HepG2 (cell line): ENCODE data around the gene KRT38. TPM values are rescaled to one million over a fixed set of nuclear protein-coding genes. Genes with fewer than 3 reads are reported as not detected.

Source experiments
- ATAC-seq: fragments of 200-7000 bp; cut with Tn5 transposase; 3 replicates; pipeline ENCODE4 v1.9.1; 2020; ENCODE audit warnings: mild to moderate bottlenecking, moderate library complexity
- BruUV-seq: library from RNA; stranded (reverse); fragments of 400-500 nt; replicated peaks from 2 replicates; lab custom pipeline; 2021; lab: Mats Ljungman, UMichigan
- CTCF ChIA-PET: fragments of 300-600 bp; formaldehyde crosslinking; extraction: SDS; loops from one replicate; lab custom pipeline; 2021; ENCODE audit warnings: low total read pairs, inconsistent platforms, low intra/inter-chr PET ratio; lab: Yijun Ruan, JAX
- POLR2A ChIA-PET: fragments of 350-600 bp; sonication (Branson Sonifier 250); formaldehyde crosslinking; loops from one replicate; lab custom pipeline; 2020; ENCODE audit warnings: antibody characterized with exemption, inconsistent platforms; lab: Yijun Ruan, JAX
- DNase-seq: peaks from one replicate; pipeline ENCODE4 v3.0.0-alpha.2; 2015; ENCODE audit warnings: low spot score
- FAIRE-seq: peaks from 3 replicates; lab custom pipeline; 2011; peaks lifted over from hg19 to GRCh38; lab: Jason Lieb, UNC
- H2AFZ ChIP-seq: one replicate; pipeline ENCODE4 v1.6.1; 2011; ENCODE audit warnings: low read length, inconsistent platforms
- H3K27ac ChIP-seq: fragments of 300-600 bp; 3 replicates; pipeline ENCODE4 v1.8.0; 2011; ENCODE audit warnings: mixed run types, mild to moderate bottlenecking, mixed read lengths, low read length, inconsistent platforms; ENCODE audit not compliant: insufficient read depth; ENCODE audit errors: extremely low read length
- H3K27me3 ChIP-seq, 2 experiments: fragments of 200-600 bp in 1 of 2; 2 replicates in 1 of 2; 3 replicates in 1 of 2; pipeline versions ENCODE4 v1.6.0 to v1.8.0; 2011; ENCODE audit warnings: low read length in 2 of 2, mild to moderate bottlenecking in 2 of 2, moderate library complexity in 2 of 2, inconsistent platforms in 1 of 2; ENCODE audit not compliant: insufficient read depth in 2 of 2, control insufficient read depth in 1 of 2
- H3K36me3 ChIP-seq, 2 experiments: fragments of 200-600 bp in 1 of 2; replicated peaks in 1 of 2; 2 replicates in 1 of 2; 3 replicates in 1 of 2; pipeline versions ENCODE4 v1.5.1 to v1.8.0; 2011; ENCODE audit warnings: low read length in 2 of 2, inconsistent platforms in 1 of 2; ENCODE audit not compliant: insufficient read depth in 2 of 2, control insufficient read depth in 1 of 2
- H3K4me1 ChIP-seq: 2 replicates; pipeline ENCODE4 v1.5.1; 2012; ENCODE audit warnings: low read length, inconsistent platforms; ENCODE audit not compliant: insufficient read depth
- H3K4me2 ChIP-seq: 2 replicates; pipeline ENCODE4 v1.6.0; 2011; ENCODE audit warnings: low read depth, low read length, inconsistent platforms
- H3K4me3 ChIP-seq, 3 experiments: fragments of 200-600 bp in 1 of 3; sonication (generic), shearing (Covaris generic) in 1 of 3; replicated peaks in 1 of 3; 2 replicates each; pipeline ENCODE4 v1.5.1; 2011 to 2016; ENCODE audit warnings: low read length in 3 of 3, inconsistent platforms in 2 of 3, low read depth in 2 of 3, mild to moderate bottlenecking in 2 of 3, control low read depth in 1 of 3, mixed read lengths in 1 of 3; ENCODE audit not compliant: insufficient read depth in 1 of 3
- H3K79me2 ChIP-seq: one replicate; pipeline ENCODE4 v1.6.1; 2011; ENCODE audit warnings: low read length, inconsistent platforms; ENCODE audit not compliant: insufficient read depth
- H3K9ac ChIP-seq: 2 replicates; pipeline ENCODE4 v1.6.0; 2011; ENCODE audit warnings: mild to moderate bottlenecking, low read depth, low read length, inconsistent platforms; ENCODE audit not compliant: insufficient read depth
- H3K9me3 ChIP-seq: 2 replicates; pipeline ENCODE4 v1.5.1; 2012; ENCODE audit warnings: mild to moderate bottlenecking, low read length
- H4K20me1 ChIP-seq: 2 replicates; pipeline ENCODE4 v1.6.0; 2011; ENCODE audit warnings: inconsistent platforms, mild to moderate bottlenecking, low read length, moderate library complexity; ENCODE audit not compliant: insufficient read depth
- FOXP1 ChIP-seq, 2 experiments: fragments of 450-650 bp in 1 of 2; IDR thresholded peaks; 2 replicates each; pipeline ENCODE4 v1.6.1; 2017 to 2018; ENCODE audit warnings: antibody characterized with exemption in 1 of 2
- KLF9 ChIP-seq: IDR thresholded peaks from 2 replicates; pipeline ENCODE4 v1.6.1; 2016; ENCODE audit warnings: low read depth
- NR1H2 ChIP-seq: sonication (generic); formaldehyde crosslinking; IDR thresholded peaks from 2 replicates; pipeline ENCODE4 v1.8.1; 2022; ENCODE audit warnings: low read depth, missing genetic modification reagents, borderline replicate concordance
- SALL1 ChIP-seq: sonication (generic); formaldehyde crosslinking; IDR thresholded peaks from 2 replicates; pipeline ENCODE4 v1.8.0; 2022; ENCODE audit warnings: mild to moderate bottlenecking, missing genetic modification reagents
- STAG1 ChIP-seq: sonication (generic); formaldehyde crosslinking; IDR thresholded peaks from 2 replicates; pipeline ENCODE4 v1.4.0; 2020; ENCODE audit warnings: missing genetic modification reagents
- TCF12 ChIP-seq, 2 experiments: fragments of 450-650 bp in 1 of 2; sonication (generic) in 1 of 2; formaldehyde crosslinking in 1 of 2; IDR thresholded peaks; 2 replicates each; pipeline versions ENCODE4 v1.6.1 to v1.8.0; 2017 to 2022; ENCODE audit warnings: antibody characterized with exemption in 1 of 2, mild to moderate bottlenecking in 1 of 2, missing genetic modification reagents in 1 of 2, moderate library complexity in 1 of 2
- WIZ ChIP-seq: sonication (generic); formaldehyde crosslinking; IDR thresholded peaks from 2 replicates; pipeline ENCODE4 v1.5.1; 2020; ENCODE audit warnings: mild to moderate bottlenecking, missing genetic modification reagents
- ZBTB20 ChIP-seq: sonication (generic); formaldehyde crosslinking; IDR thresholded peaks from 2 replicates; pipeline ENCODE4 v1.8.1; 2023; ENCODE audit warnings: missing genetic modification reagents, low read depth, mild to moderate bottlenecking, borderline replicate concordance
- ZKSCAN8 ChIP-seq: IDR thresholded peaks from 2 replicates; pipeline ENCODE4 v1.6.1; 2016; ENCODE audit warnings: borderline replicate concordance, missing genetic modification reagents, missing compliant biosample characterization
- ZNF17 ChIP-seq: sonication (generic); formaldehyde crosslinking; IDR thresholded peaks from 2 replicates; pipeline ENCODE4 v1.5.0; 2020; ENCODE audit warnings: mild to moderate bottlenecking, missing genetic modification reagents
- ZNF224 ChIP-seq: sonication (generic); formaldehyde crosslinking; IDR thresholded peaks from 2 replicates; pipeline ENCODE4 v1.5.0; 2020; ENCODE audit warnings: mild to moderate bottlenecking, missing genetic modification reagents
- ZNF788 ChIP-seq: sonication (generic); formaldehyde crosslinking; IDR thresholded peaks from 2 replicates; pipeline ENCODE4 v1.5.0; 2020; ENCODE audit warnings: mild to moderate bottlenecking, missing genetic modification reagents, borderline replicate concordance
- WGBS: methylation state at CpG from one replicate; pipeline ENCODE4 v1.1.6; 2017; ENCODE audit warnings: low lambda C conversion rate; 5-methylcytosine and 5-hydroxymethylcytosine counted together
- in situ Hi-C: cut with HindIII; loops from 2 replicates; pipeline ENCODE4 v1.10.0; 2017; ENCODE audit warnings: low pct_unique_long_range_greater_than_20kb; ENCODE audit not compliant: extremely low pct_ligation_motif_present
- intact Hi-C: fragments of 100-400 bp; cut with micrococcal nuclease; formaldehyde crosslinking; loops from one replicate; pipeline ENCODE4 v1.10.0; 2022; ENCODE audit not compliant: unreplicated experiment
- polyA plus RNA-seq, 8 experiments: library from polyadenylated mRNA; depleted of rRNA in 3 of 8; stranded (reverse) in 7 of 8; unstranded in 1 of 8; fragments of >200 nt; fragmentation: Illumina TruSeq in 4 of 8; extraction: Trizol in 4 of 8; gene quantifications; 2 replicates each; pipeline versions ENCODE4 v1.2.1 to v1.2.3, GENCODE V29; 2011 to 2016; ENCODE audit warnings: low read depth in 4 of 8, missing spikeins in 1 of 8, mixed read lengths in 1 of 8; ENCODE audit not compliant: insufficient read depth in 1 of 8
- total RNA-seq, 5 experiments: library from RNA; depleted of rRNA; stranded (reverse); fragments of >200 nt; fragmentation: Illumina TruSeq; extraction: Trizol; gene quantifications; 2 replicates each; pipeline ENCODE4 v1.2.3, GENCODE V29; 2016; ENCODE audit warnings: low read depth in 1 of 5
- TF ChIP-seq, protein P1 (sequence below): sonication (generic); formaldehyde crosslinking; IDR thresholded peaks from 2 replicates; pipeline ENCODE4 v1.5.0; 2020; ENCODE audit warnings: missing genetic modification reagents
- TF ChIP-seq, protein P2 (sequence below): fragments of 450-650 bp; IDR thresholded peaks from 2 replicates; pipeline ENCODE4 v1.6.1; 2016

Gene KRT38
- total and polyA plus RNA-seq, 2 of the 13 experiments (the other 11 are each of a cell fraction or from before 2014, with no cell fraction given), result not detected

GRCh38 chr17:41437769-41438168, 3.0 kb downstream of the KRT38 start:
- H3K4me1 ChIP-seq, result peaks cover 6% of the 10 kb centered on the region; the same call in 1 of the 2 replicates
- no peaks in the 10 kb centered on the region for H3K79me2 ChIP-seq
- CTCF ChIA-PET, result no interaction called here
- TF ChIP-seq KLF9 (CRISPR knock-in tag) (no peak), ZNF788 (CRISPR knock-in tag) (no peak), SALL1 (CRISPR knock-in tag) (no peak), STAG1 (CRISPR knock-in tag) (no peak), TCF12 (IDR thresholded peaks at IDR 0.05) (no peak), TCF12 (CRISPR knock-in tag; IDR thresholded peaks at IDR 0.05) (no peak), NR1H2 (no peak), WIZ (CRISPR knock-in tag) (no peak), ZBTB20 (CRISPR knock-in tag) (no peak), FOXP1 (IDR thresholded peaks at IDR 0.05) (no peak), FOXP1 (CRISPR knock-in tag; IDR thresholded peaks at IDR 0.05) (no peak), ZKSCAN8 (CRISPR knock-in tag) (no peak), ZNF17 (CRISPR knock-in tag) (no peak), ZNF224 (CRISPR knock-in tag) (no peak)
- TF ChIP-seq, protein P1, sequence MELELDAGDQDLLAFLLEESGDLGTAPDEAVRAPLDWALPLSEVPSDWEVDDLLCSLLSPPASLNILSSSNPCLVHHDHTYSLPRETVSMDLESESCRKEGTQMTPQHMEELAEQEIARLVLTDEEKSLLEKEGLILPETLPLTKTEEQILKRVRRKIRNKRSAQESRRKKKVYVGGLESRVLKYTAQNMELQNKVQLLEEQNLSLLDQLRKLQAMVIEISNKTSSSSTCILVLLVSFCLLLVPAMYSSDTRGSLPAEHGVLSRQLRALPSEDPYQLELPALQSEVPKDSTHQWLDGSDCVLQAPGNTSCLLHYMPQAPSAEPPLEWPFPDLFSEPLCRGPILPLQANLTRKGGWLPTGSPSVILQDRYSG (CRISPR knock-in tag), result no peak
- TF ChIP-seq, protein P2, sequence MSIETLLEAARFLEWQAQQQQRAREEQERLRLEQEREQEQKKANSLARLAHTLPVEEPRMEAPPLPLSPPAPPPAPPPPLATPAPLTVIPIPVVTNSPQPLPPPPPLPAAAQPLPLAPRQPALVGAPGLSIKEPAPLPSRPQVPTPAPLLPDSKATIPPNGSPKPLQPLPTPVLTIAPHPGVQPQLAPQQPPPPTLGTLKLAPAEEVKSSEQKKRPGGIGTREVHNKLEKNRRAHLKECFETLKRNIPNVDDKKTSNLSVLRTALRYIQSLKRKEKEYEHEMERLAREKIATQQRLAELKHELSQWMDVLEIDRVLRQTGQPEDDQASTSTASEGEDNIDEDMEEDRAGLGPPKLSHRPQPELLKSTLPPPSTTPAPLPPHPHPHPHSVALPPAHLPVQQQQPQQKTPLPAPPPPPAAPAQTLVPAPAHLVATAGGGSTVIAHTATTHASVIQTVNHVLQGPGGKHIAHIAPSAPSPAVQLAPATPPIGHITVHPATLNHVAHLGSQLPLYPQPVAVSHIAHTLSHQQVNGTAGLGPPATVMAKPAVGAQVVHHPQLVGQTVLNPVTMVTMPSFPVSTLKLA, result no peak
- TF ChIP-seq, all 625 proteins: peak for 0
- in situ Hi-C loops (no loop called here), intact Hi-C loops (no loop called here)
- no peaks in the 10 kb centered on the region for H4K20me1 ChIP-seq
- no peak for DNase-seq
- ATAC-seq, result no peak
- H3K4me3 ChIP-seq, result no peak overlapping the region
- 65% methylated on average over 9 of the region's 9 CpGs for WGBS
- no peak overlapping the region for H3K27ac ChIP-seq
- FAIRE-seq, result no peak
- H3K9ac ChIP-seq, result no peak overlapping the region
- BruUV-seq, result no TSS peak
- H3K36me3 ChIP-seq, result no peaks in the 10 kb centered on the region
- no peaks in the 10 kb centered on the region for H3K9me3 ChIP-seq
- no peak overlapping the region for H3K4me2 ChIP-seq
- H2AFZ ChIP-seq, result no peak overlapping the region
- POLR2A ChIA-PET, result no interaction called here
- H3K27me3 ChIP-seq, result no peaks in the 10 kb centered on the region; a peak in 2 of 5 replicates
